ENCODE results near the gene RPN1.
"Not testable (repeated sequence)": the region's sequence is repeated elsewhere in the genome, so short reads cannot be mapped to it uniquely, and the experiment has no call there.

Gene RPN1

DNA sequence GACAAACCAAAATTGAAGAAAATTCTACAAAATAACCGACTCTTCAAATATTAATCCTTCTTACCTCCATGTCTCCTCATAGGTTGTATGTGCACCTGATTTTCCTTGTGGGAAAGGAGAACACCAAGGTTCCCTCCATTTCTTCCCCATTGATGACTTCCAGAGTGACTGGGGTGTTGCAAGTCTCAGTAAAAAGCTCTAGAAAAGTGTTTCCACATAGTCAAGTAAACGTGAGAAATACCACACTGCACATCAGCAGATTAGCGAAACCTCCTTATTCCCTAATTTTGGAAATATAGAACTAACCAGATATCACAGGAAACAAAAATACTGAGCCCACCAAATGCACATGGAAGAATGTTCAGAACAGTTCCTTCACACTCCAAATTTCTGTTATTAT is 4.9 kb upstream of the RPN1 start:
- H3K4me1 Mint-ChIP-seq, result peaks cover 13% of the 10 kb centered on the region
- no peak overlapping the region for H3K4me3 Mint-ChIP-seq
- H3K27ac Mint-ChIP-seq, result no peak overlapping the region
- H3K9me3 Mint-ChIP-seq, result peaks cover 9% of the 10 kb centered on the region
- no peaks in the 10 kb centered on the region for H3K36me3 Mint-ChIP-seq (ENCODE audit: low read depth)
- no peak for DNase-seq
- H3K27me3 Mint-ChIP-seq (ENCODE audit: low read depth, poor library complexity), result no peaks in the 10 kb centered on the region
- TF ChIP-seq, protein P1, sequence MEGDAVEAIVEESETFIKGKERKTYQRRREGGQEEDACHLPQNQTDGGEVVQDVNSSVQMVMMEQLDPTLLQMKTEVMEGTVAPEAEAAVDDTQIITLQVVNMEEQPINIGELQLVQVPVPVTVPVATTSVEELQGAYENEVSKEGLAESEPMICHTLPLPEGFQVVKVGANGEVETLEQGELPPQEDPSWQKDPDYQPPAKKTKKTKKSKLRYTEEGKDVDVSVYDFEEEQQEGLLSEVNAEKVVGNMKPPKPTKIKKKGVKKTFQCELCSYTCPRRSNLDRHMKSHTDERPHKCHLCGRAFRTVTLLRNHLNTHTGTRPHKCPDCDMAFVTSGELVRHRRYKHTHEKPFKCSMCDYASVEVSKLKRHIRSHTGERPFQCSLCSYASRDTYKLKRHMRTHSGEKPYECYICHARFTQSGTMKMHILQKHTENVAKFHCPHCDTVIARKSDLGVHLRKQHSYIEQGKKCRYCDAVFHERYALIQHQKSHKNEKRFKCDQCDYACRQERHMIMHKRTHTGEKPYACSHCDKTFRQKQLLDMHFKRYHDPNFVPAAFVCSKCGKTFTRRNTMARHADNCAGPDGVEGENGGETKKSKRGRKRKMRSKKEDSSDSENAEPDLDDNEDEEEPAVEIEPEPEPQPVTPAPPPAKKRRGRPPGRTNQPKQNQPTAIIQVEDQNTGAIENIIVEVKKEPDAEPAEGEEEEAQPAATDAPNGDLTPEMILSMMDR (IDR thresholded peaks at IDR 0.05), result no peak

DNA sequence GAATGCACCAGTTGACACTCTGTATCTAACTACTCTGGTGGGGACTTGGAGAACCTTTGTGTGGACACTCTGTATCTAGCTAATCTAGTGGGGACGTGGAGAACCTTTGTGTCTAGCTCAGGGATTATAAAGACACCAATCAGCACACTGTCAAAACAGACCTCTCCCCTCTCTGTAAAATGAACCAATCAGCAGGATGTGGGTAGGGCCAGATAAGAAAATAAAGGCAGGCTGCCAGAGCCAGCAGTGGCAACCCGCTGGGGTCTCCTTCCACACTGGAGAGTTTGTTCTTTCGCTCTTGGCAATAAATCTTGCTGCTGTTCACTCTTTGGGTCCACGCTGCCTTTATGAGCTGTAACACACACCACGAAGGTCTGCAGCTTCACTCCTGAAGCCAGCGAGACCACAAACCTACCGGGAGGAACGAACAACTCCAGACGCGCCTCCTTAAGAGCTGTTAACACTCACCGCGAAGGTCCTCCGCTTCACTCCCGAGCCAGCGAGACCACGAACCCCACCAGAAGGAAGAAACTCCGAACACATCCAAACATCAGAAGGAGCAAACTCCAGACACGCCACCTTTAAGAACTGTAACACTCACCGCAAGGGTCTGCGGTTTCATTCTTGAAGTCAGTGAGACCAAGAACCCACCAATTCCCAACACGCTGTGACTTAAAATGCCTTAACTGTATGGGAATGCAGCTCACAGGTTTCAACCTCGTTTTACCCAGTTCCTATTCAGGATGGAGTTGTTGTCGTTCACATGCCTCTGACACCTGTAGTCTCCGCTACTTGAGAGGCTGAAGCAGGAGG is 3.6 kb upstream of the RPN1 start:
- H3K27me3 Mint-ChIP-seq (ENCODE audit: low read depth, poor library complexity); H3K36me3 Mint-ChIP-seq (ENCODE audit: low read depth); H3K9me3 Mint-ChIP-seq: not testable (repeated sequence)
- peak; percentile 8 for DNase-seq
- Mint-ChIP-seq H3K4me1 (peaks cover 18% of the 10 kb centered on the region), H3K27ac (peak overlapping the region; percentile 92), H3K4me3 (peak overlapping the region; percentile 1)

DNA sequence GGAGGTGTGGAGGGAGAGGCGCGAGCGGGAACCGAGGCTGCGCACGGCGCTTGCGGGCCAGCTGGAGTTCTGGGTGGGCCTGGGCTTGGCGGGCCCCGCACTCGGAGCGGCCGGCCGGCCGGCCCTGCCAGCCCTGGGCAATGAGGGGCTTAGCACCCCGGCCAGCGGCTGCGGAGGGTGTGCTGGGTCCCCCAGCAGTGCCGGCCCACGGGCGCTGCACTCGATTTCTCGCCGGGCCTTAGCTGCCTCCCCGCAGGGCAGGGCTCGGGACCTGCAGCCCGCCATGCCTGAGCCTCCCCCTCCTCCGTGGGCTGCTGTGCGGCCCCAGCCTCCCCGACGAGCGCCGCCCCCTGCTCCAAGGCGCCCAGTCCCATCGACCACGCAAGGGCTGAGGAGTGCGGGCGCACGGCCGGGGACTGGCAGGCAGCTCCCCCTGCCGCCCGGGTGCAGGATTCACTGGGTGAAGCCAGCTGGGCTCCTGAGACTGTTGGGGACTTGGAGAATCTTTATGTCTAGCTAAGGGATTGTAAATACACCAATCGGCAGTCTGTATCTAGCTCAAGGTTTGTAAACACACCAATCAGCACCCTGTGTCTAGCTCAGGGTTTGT is 2.9 kb upstream of the RPN1 start:
- Mint-ChIP-seq H3K4me1 (peaks cover 25% of the 10 kb centered on the region), H3K27ac (peak overlapping the region; percentile 92)
- H3K4me3 Mint-ChIP-seq; DNase-seq; H3K9me3 Mint-ChIP-seq; H3K27me3 Mint-ChIP-seq (ENCODE audit: low read depth, poor library complexity); H3K36me3 Mint-ChIP-seq (ENCODE audit: low read depth): not testable (repeated sequence)

DNA sequence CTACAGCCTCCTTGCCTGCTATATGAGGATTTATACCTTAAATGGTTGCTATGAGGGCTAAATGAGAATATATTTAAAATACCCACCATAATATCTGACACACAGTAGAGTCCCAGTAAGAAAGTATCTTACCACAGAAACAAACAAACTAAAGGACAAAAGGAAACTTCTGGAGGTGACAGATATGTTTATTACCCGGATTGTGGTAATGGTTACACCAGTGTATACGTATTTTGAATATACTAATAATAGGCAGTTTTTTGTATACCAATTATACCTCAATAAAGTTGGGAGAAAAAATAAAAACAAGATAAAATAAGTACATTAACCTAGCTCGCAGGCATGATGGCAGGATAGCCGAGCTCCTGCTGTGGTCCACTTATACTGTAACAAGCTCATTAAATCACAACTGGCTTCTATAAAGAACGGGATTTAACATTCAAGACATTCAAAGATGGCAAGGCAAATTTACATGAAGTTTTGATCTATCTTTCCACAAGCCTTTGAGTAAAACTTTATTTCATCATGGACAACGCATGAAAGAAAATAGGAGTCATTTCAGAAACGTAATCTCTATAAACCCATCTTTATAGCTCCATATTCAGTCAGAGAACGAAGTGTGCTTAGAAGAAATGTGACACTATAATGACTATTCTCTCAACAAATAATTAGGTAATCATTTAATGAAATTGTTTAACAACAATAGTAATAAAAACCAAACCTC is 1.5 kb downstream of the RPN1 start:
- Mint-ChIP-seq H3K27ac (peak overlapping the region; percentile 19), H3K4me3 (peak overlapping the region; percentile 90), H3K9me3 (peaks cover 7% of the 10 kb centered on the region), H3K27me3 (ENCODE audit: low read depth, poor library complexity) (no peaks in the 10 kb centered on the region), H3K36me3 (ENCODE audit: low read depth) (peaks cover 9% of the 10 kb centered on the region), H3K4me1 (peaks cover 17% of the 10 kb centered on the region)
- TF ChIP-seq, protein P1 (IDR thresholded peaks at IDR 0.05), result no peak
- DNase-seq, result no peak

DNA sequence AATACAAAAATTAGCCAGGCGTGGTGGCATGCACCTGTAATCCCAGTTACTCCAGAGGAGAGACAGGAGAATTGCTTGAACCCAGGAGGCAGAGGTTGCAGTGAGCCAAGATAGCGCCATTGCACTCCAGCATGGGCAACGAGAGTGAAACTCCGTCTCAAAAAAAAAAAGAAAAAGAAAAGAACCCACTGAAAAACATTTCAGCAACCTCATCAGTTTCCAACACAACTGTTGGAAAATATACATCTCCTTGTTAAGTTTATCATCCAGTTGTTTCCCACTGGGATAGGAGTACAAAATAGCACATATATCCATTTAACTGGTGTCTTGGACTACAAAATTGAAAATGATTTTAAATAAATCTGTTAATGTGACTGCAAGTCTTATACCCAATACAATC is 2.2 kb downstream of the RPN1 start:
- peaks cover 13% of the 10 kb centered on the region for H3K4me1 Mint-ChIP-seq
- peaks cover 13% of the 10 kb centered on the region for H3K36me3 Mint-ChIP-seq (ENCODE audit: low read depth)
- TF ChIP-seq, protein P1 (IDR thresholded peaks at IDR 0.05), result no peak
- no peaks in the 10 kb centered on the region for H3K27me3 Mint-ChIP-seq (ENCODE audit: low read depth, poor library complexity)
- H3K27ac Mint-ChIP-seq, result no peak overlapping the region
- H3K9me3 Mint-ChIP-seq, result peaks cover 3% of the 10 kb centered on the region
- H3K4me3 Mint-ChIP-seq, result peak overlapping the region; percentile 90
- no peak for DNase-seq

DNA sequence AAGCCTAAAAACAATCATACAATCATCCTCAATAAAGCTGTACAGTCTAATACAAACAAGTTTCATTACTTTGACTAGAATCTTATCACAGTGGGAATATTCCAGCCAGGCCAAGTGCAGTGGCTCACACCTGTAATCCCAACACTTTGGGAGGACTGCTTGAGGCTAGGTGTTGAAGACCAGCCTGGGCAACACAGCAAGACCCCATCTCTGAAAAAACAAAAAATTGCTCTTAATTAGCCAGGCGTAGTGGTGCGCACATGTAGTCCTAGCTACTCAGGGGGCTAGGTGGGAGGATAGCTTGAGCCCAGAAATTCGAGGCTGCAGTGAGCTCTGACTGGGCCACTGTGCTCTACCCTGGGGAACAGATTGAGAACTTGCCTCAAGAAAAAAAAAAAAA is 3.3 kb downstream of the RPN1 start:
- Mint-ChIP-seq H3K9me3 (peaks cover 3% of the 10 kb centered on the region), H3K27me3 (ENCODE audit: low read depth, poor library complexity) (no peaks in the 10 kb centered on the region), H3K4me3 (no peak overlapping the region), H3K4me1 (peaks cover 13% of the 10 kb centered on the region), H3K36me3 (ENCODE audit: low read depth) (peaks cover 24% of the 10 kb centered on the region), H3K27ac (no peak overlapping the region)
- TF ChIP-seq, protein P1 (IDR thresholded peaks at IDR 0.05), result no peak
- no peak for DNase-seq
